ENCODE measurements around the gene FAM228B. TPM values are rescaled to one million over a fixed set of nuclear protein-coding genes. Genes with fewer than 3 reads are reported as not detected.

Gene FAM228B
- total RNA-seq, 1 donor from 2014 or later: 9.7 TPM

GRCh38 chr2:24200799-24201198 lies 77.5 kb downstream of the FAM228B start:
- H3K36me3 ChIP-seq (ENCODE audit: insufficient read depth, low read length): no peaks in the 10 kb centered on the region
- H3K9ac ChIP-seq (ENCODE audit: low read length): no peak overlapping the region
- FAIRE-seq: no peak
- no peaks in the 10 kb centered on the region for H3K27me3 Mint-ChIP-seq (ENCODE audit: low read depth, unreplicated experiment)
- H3K4me1 Mint-ChIP-seq (ENCODE audit: low read depth, unreplicated experiment): peaks cover 15% of the 10 kb centered on the region
- no peak overlapping the region for H3K27ac ChIP-seq (ENCODE audit: low read depth, low read length)
- H4K20me1 ChIP-seq (ENCODE audit: insufficient read depth, low read length): no peaks in the 10 kb centered on the region
- TF ChIP-seq CTCF (IDR thresholded peaks at IDR 0.05; ENCODE audit: insufficient read depth, low read depth, low read length): no peak
- H3K4me3 ChIP-seq (ENCODE audit: insufficient read depth, low read depth, low read length): no peak overlapping the region
- DNase-seq (ENCODE audit: low read depth): no peak
- H3K27me3 ChIP-seq (ENCODE audit: insufficient read depth, low read length): no peaks in the 10 kb centered on the region
- peaks cover 25% of the 10 kb centered on the region for H3K36me3 Mint-ChIP-seq (ENCODE audit: low read depth, unreplicated experiment)
- peak overlapping the region; percentile 86 for H3K27ac Mint-ChIP-seq (ENCODE audit: unreplicated experiment)
- H3K9me3 Mint-ChIP-seq (ENCODE audit: unreplicated experiment): no peaks in the 10 kb centered on the region
- H2AFZ ChIP-seq (ENCODE audit: low read depth, low read length): no peak overlapping the region
- H3K4me1 ChIP-seq (ENCODE audit: insufficient read depth, low read length): no peaks in the 10 kb centered on the region
- H3K4me2 ChIP-seq (ENCODE audit: low read length): no peak overlapping the region
- no peak overlapping the region for H3K4me3 Mint-ChIP-seq (ENCODE audit: unreplicated experiment)
- H3K79me2 ChIP-seq (ENCODE audit: insufficient read depth, low read length): no peaks in the 10 kb centered on the region
- H3K9me3 ChIP-seq (ENCODE audit: insufficient read depth, low read depth, low read length): no peaks in the 10 kb centered on the region

- Mint-ChIP-seq H3K27ac (ENCODE audit: unreplicated experiment) (no peak overlapping the region), H3K27me3 (ENCODE audit: low read depth, unreplicated experiment) (peaks cover 1% of the 10 kb centered on the region), H3K9me3 (ENCODE audit: unreplicated experiment) (no peaks in the 10 kb centered on the region), H3K36me3 (ENCODE audit: low read depth, unreplicated experiment) (peaks cover 31% of the 10 kb centered on the region), H3K4me3 (ENCODE audit: unreplicated experiment) (no peak overlapping the region), H3K4me1 (ENCODE audit: low read depth, unreplicated experiment) (peaks cover 15% of the 10 kb centered on the region)
- Histone ChIP-seq H3K79me2 (ENCODE audit: insufficient read depth, low read length) (no peaks in the 10 kb centered on the region), H3K9me3 (ENCODE audit: insufficient read depth, low read depth, low read length) (no peaks in the 10 kb centered on the region), H3K4me1 (ENCODE audit: insufficient read depth, low read length) (no peaks in the 10 kb centered on the region), H3K36me3 (ENCODE audit: insufficient read depth, low read length) (no peaks in the 10 kb centered on the region), H3K4me2 (ENCODE audit: low read length) (no peak overlapping the region), H3K9ac (ENCODE audit: low read length) (no peak overlapping the region), H4K20me1 (ENCODE audit: insufficient read depth, low read length) (no peaks in the 10 kb centered on the region), H3K27ac (ENCODE audit: low read depth, low read length) (no peak overlapping the region), H3K4me3 (ENCODE audit: insufficient read depth, low read depth, low read length) (no peak overlapping the region), H3K27me3 (ENCODE audit: insufficient read depth, low read length) (no peaks in the 10 kb centered on the region), H2AFZ (ENCODE audit: low read depth, low read length) (no peak overlapping the region)
- no peak for DNase-seq (ENCODE audit: low read depth)
- FAIRE-seq: no peak
- TF ChIP-seq CTCF (IDR thresholded peaks at IDR 0.05; ENCODE audit: insufficient read depth, low read depth, low read length): no peak
- TF ChIP-seq EZH2 (IDR thresholded peaks at IDR 0.05; ENCODE audit: insufficient read depth, low read length): no peak
Measured at GRCh38 chr2:24203029-24203786, 79.9 kb downstream of the FAM228B start.

GRCh38 chr2:24203787-24204150 lies 80.5 kb downstream of the FAM228B start:
- H2AFZ ChIP-seq (ENCODE audit: low read depth, low read length): no peak overlapping the region
- peaks cover 2% of the 10 kb centered on the region for H3K36me3 ChIP-seq (ENCODE audit: insufficient read depth, low read length)
- no peaks in the 10 kb centered on the region for H3K9me3 Mint-ChIP-seq (ENCODE audit: unreplicated experiment)
- FAIRE-seq (no peak), DNase-seq (ENCODE audit: low read depth) (no peak)
- TF ChIP-seq EZH2 (IDR thresholded peaks at IDR 0.05; ENCODE audit: insufficient read depth, low read length): no peak
- no peak for TF ChIP-seq CTCF (IDR thresholded peaks at IDR 0.05; ENCODE audit: insufficient read depth, low read depth, low read length)
- peaks cover 1% of the 10 kb centered on the region for H3K27me3 Mint-ChIP-seq (ENCODE audit: low read depth, unreplicated experiment)
- H3K4me2 ChIP-seq (ENCODE audit: low read length): no peak overlapping the region
- no peaks in the 10 kb centered on the region for H3K27me3 ChIP-seq (ENCODE audit: insufficient read depth, low read length)
- H4K20me1 ChIP-seq (ENCODE audit: insufficient read depth, low read length): no peaks in the 10 kb centered on the region
- H3K4me3 ChIP-seq (ENCODE audit: insufficient read depth, low read depth, low read length): no peak overlapping the region
- H3K36me3 Mint-ChIP-seq (ENCODE audit: low read depth, unreplicated experiment): peaks cover 35% of the 10 kb centered on the region
- no peak overlapping the region for H3K27ac Mint-ChIP-seq (ENCODE audit: unreplicated experiment)
- H3K4me1 Mint-ChIP-seq (ENCODE audit: low read depth, unreplicated experiment): peaks cover 15% of the 10 kb centered on the region
- no peaks in the 10 kb centered on the region for H3K9me3 ChIP-seq (ENCODE audit: insufficient read depth, low read depth, low read length)
- no peaks in the 10 kb centered on the region for H3K79me2 ChIP-seq (ENCODE audit: insufficient read depth, low read length)
- H3K4me1 ChIP-seq (ENCODE audit: insufficient read depth, low read length): no peaks in the 10 kb centered on the region
- H3K9ac ChIP-seq (ENCODE audit: low read length): no peak overlapping the region
- H3K27ac ChIP-seq (ENCODE audit: low read depth, low read length): no peak overlapping the region
- no peak overlapping the region for H3K4me3 Mint-ChIP-seq (ENCODE audit: unreplicated experiment)
